GM12878 (cell line): ENCODE measurements around the gene WNK2. TPM values are rescaled to one million over a fixed set of nuclear protein-coding genes. Genes with fewer than 3 reads are reported as not detected.

Experiments used
- ATAC-seq: fragments of 200-7000 bp; cut with Tn5 transposase; 3 replicates; pipeline ENCODE4 v1.9.1; 2020; ENCODE audit warnings: mild to moderate bottlenecking, moderate library complexity
- BruUV-seq: library from RNA; stranded (reverse); fragments of 400-500 nt; replicated peaks from 2 replicates; lab custom pipeline; 2021; lab: Mats Ljungman, UMichigan
- CTCF ChIA-PET: fragments of 300-600 bp; sonication (Branson Sonifier 250); formaldehyde crosslinking; extraction: SDS; loops from one replicate; lab custom pipeline; 2021; ENCODE audit warnings: inconsistent platforms; lab: Yijun Ruan, JAX
- POLR2A ChIA-PET: fragments of 350-600 bp; formaldehyde crosslinking; extraction: SDS; loops from one replicate; lab custom pipeline; 2021; ENCODE audit warnings: inconsistent platforms; lab: Charles Lee
- RAD21 ChIA-PET: fragments of 300-600 bp; sonication (Branson Sonifier 250); formaldehyde crosslinking; loops from one replicate; lab custom pipeline; 2023; ENCODE audit warnings: antibody characterized with exemption; ENCODE audit not compliant: unreplicated experiment; lab: Charles Lee
- SMC1A ChIA-PET: fragments of 300-600 bp; sonication (Branson Sonifier 250); formaldehyde crosslinking; loops from one replicate; lab custom pipeline; 2023; ENCODE audit not compliant: unreplicated experiment, uncharacterized antibody; lab: Charles Lee
- DNase-seq: peaks from one replicate; pipeline ENCODE4 v3.0.0-alpha.2; 2011; ENCODE audit warnings: low read depth, low spot score
- FAIRE-seq: peaks from 3 replicates; lab custom pipeline; 2011; peaks lifted over from hg19 to GRCh38; lab: Jason Lieb, UNC
- H2AFZ ChIP-seq: 2 replicates; pipeline ENCODE4 v1.6.0; 2011; ENCODE audit warnings: low read depth, low read length, control low read depth; ENCODE audit not compliant: control insufficient read depth
- H3K27ac ChIP-seq: 2 replicates; pipeline ENCODE4 v1.5.1; 2011; ENCODE audit warnings: control low read depth; ENCODE audit not compliant: control insufficient read depth, insufficient read depth
- H3K27me3 ChIP-seq, 2 experiments: replicated peaks in 1 of 2; 2 replicates each; pipeline versions ENCODE4 v1.6.0 to v1.6.1; 2011; ENCODE audit warnings: low read length in 1 of 2; ENCODE audit not compliant: control insufficient read depth in 2 of 2, insufficient read depth in 2 of 2
- H3K36me3 ChIP-seq, 2 experiments: 2 replicates each; pipeline ENCODE4 v1.5.1; 2011; ENCODE audit warnings: low read length in 1 of 2; ENCODE audit not compliant: control insufficient read depth in 2 of 2, insufficient read depth in 2 of 2
- H3K4me1 ChIP-seq: 2 replicates; pipeline ENCODE4 v1.6.1; 2011; ENCODE audit warnings: mild to moderate bottlenecking, low read length, moderate library complexity, mixed read lengths; ENCODE audit not compliant: control insufficient read depth, insufficient read depth
- H3K4me2 ChIP-seq: 2 replicates; pipeline ENCODE4 v1.6.0; 2011; ENCODE audit warnings: control low read depth; ENCODE audit not compliant: control insufficient read depth, insufficient read depth
- H3K4me3 ChIP-seq: fragments of 200-600 bp; sonication (generic); 2 replicates; pipeline ENCODE4 v1.5.1; 2016
- H3K79me2 ChIP-seq: 2 replicates; pipeline ENCODE4 v1.6.0; 2011; ENCODE audit warnings: low read length; ENCODE audit not compliant: control insufficient read depth, insufficient read depth
- H3K9ac ChIP-seq: 2 replicates; pipeline ENCODE4 v1.8.0; 2011; ENCODE audit warnings: low read length, control low read depth, mixed read lengths; ENCODE audit not compliant: control insufficient read depth, insufficient read depth
- H3K9me3 ChIP-seq: replicated peaks from 3 replicates; pipeline ENCODE4 v1.5.1; 2011; ENCODE audit warnings: mild to moderate bottlenecking, low read length; ENCODE audit not compliant: control insufficient read depth, insufficient read depth
- H4K20me1 ChIP-seq: 2 replicates; pipeline ENCODE4 v1.6.0; 2011; ENCODE audit not compliant: control insufficient read depth, insufficient read depth
- ATF3 ChIP-seq: IDR thresholded peaks from 2 replicates; pipeline ENCODE4 v1.6.1; 2011; ENCODE audit warnings: low read depth, mild to moderate bottlenecking, low read length, moderate library complexity, borderline replicate concordance; ENCODE audit errors: extremely low read depth
- DPF2 ChIP-seq: fragments of 450-650 bp; IDR thresholded peaks from 2 replicates; pipeline ENCODE4 v1.6.1; 2017; ENCODE audit warnings: mild to moderate bottlenecking
- E2F4 ChIP-seq: IDR thresholded peaks from 2 replicates; pipeline ENCODE4 v1.6.1; 2012; ENCODE audit warnings: low read depth, low read length, improper control_type of control experiment
- E2F8 ChIP-seq: fragments of 450-650 bp; IDR thresholded peaks from 2 replicates; pipeline ENCODE4 v1.6.1; 2018; ENCODE audit warnings: mild to moderate bottlenecking, low read depth, moderate library complexity; ENCODE audit not compliant: partially characterized antibody
- FOS ChIP-seq: IDR thresholded peaks from 3 replicates; pipeline ENCODE4 v1.6.1; 2011; ENCODE audit warnings: borderline replicate concordance; ENCODE audit not compliant: insufficient read length; ENCODE audit errors: extremely low read depth
- HDAC6 ChIP-seq: fragments of 200-600 bp; sonication (generic); IDR thresholded peaks from one replicate; pipeline ENCODE4 v1.8.0; 2017; ENCODE audit warnings: antibody characterized with exemption; ENCODE audit not compliant: unreplicated experiment
- KDM1A ChIP-seq: fragments of 200-600 bp; sonication (generic); IDR thresholded peaks from 2 replicates; pipeline ENCODE4 v1.6.1; 2016; ENCODE audit warnings: borderline replicate concordance
- MAX ChIP-seq: IDR thresholded peaks from 2 replicates; pipeline ENCODE4 v1.6.1; 2012; ENCODE audit warnings: low read depth, low read length, improper control_type of control experiment
- PAX8 ChIP-seq: fragments of 450-650 bp; IDR thresholded peaks from 2 replicates; pipeline ENCODE4 v1.6.1; 2017; ENCODE audit warnings: mild to moderate bottlenecking, moderate library complexity
- PKNOX1 ChIP-seq: fragments of 450-650 bp; IDR thresholded peaks from 2 replicates; pipeline ENCODE4 v1.6.1; 2016; ENCODE audit warnings: mild to moderate bottlenecking
- SMARCA5 ChIP-seq: fragments of 450-650 bp; IDR thresholded peaks from 2 replicates; pipeline ENCODE4 v1.6.1; 2017; ENCODE audit warnings: mild to moderate bottlenecking
- SRF ChIP-seq, 2 experiments: IDR thresholded peaks; 2 replicates each; pipeline ENCODE4 v1.6.1; 2011; ENCODE audit warnings: low read depth in 2 of 2, low read length in 2 of 2, mild to moderate bottlenecking in 1 of 2, moderate library complexity in 1 of 2
- STAT3 ChIP-seq: IDR thresholded peaks from 2 replicates; pipeline ENCODE4 v1.6.1; 2011; ENCODE audit warnings: low read depth, low read length, improper control_type of control experiment
- USF2 ChIP-seq: IDR thresholded peaks from 2 replicates; pipeline ENCODE4 v1.6.1; 2011; ENCODE audit warnings: low read depth, low read length, improper control_type of control experiment, borderline replicate concordance
- ZBED1 ChIP-seq: IDR thresholded peaks from 2 replicates; pipeline ENCODE4 v1.6.1; 2016; ENCODE audit warnings: borderline replicate concordance
- WGBS: methylation state at CpG from one replicate; pipeline ENCODE4 v1.1.6; 2016; ENCODE audit warnings: low lambda C conversion rate; ENCODE audit not compliant: insufficient replicate concordance, insufficient coverage; ENCODE audit errors: missing lambda C conversion rate; 5-methylcytosine and 5-hydroxymethylcytosine counted together
- in situ Hi-C: fragments of 300-500 bp; cut with MboI; formaldehyde crosslinking; loops from 9 replicates; pipeline ENCODE4 v1.14.3; 2018; ENCODE audit warnings: mixed read lengths
- intact Hi-C: fragments of 100-400 bp; cut with micrococcal nuclease; formaldehyde crosslinking; loops from one replicate; pipeline ENCODE4 v1.14.2; 2022; ENCODE audit not compliant: unreplicated experiment
- polyA plus RNA-seq, 11 experiments: library from polyadenylated mRNA; depleted of rRNA in 4 of 11; unstranded in 6 of 11; stranded (reverse) in 5 of 11; fragments of >200 nt; fragmentation: Nextera tagmentation in 4 of 11; fragmentation: Illumina TruSeq in 1 of 11; extraction: Ambion mirVana in 4 of 11; extraction: Trizol in 1 of 11; gene quantifications; 1 replicate in 1 of 11; 2 replicates in 10 of 11; pipeline versions ENCODE4 v1.2.1 to v1.2.3, GENCODE V29; 2011 to 2016; ENCODE audit warnings: inconsistent platforms in 2 of 11, missing spikeins in 2 of 11, low read depth in 1 of 11
- total RNA-seq, 4 experiments: library from RNA; depleted of rRNA in 3 of 4; stranded (reverse); fragments of >200 nt in 3 of 4; fragmentation: Illumina TruSeq in 1 of 4; extraction: Trizol in 1 of 4; gene quantifications; 2 replicates each; pipeline versions ENCODE4 v1.2.1 to v1.2.3, GENCODE V29; 2013 to 2021

The WNK2 gene
- total and polyA plus RNA-seq, 10 of the 15 experiments (the other 5 are each of a cell fraction or from before 2014, with no cell fraction given): 0.15 TPM; not detected in 9

- no peak for TF ChIP-seq MAX
- TF ChIP-seq SRF (IDR thresholded peaks at IDR 0.05; ENCODE audit: low read depth in 2 of 2, low read length in 2 of 2): no peak
- TF ChIP-seq PAX8: no peak
- no peak for TF ChIP-seq E2F4
- TF ChIP-seq HDAC6: no peak
- TF ChIP-seq E2F8: no peak
Observed at GRCh38 chr9:93161786-93162562, 22.0 kb upstream of the WNK2 start (continued).

GRCh38 chr9:93164085-93164484, 19.9 kb upstream of the WNK2 start:
- Histone ChIP-seq H3K9me3 (no peaks in the 10 kb centered on the region), H2AFZ (no peak overlapping the region), H4K20me1 (no peaks in the 10 kb centered on the region), H3K79me2 (no peaks in the 10 kb centered on the region), H3K4me3 (no peak overlapping the region), H3K4me2 (no peak overlapping the region)
- SMC1A ChIA-PET: no interaction called here
- ATAC-seq: no peak
- POLR2A ChIA-PET: no interaction called here
- no TSS peak for BruUV-seq
- intact Hi-C loops: no loop called here
- TF ChIP-seq PKNOX1 (no peak), HDAC6 (no peak), ZBED1 (no peak), USF2 (no peak), ATF3 (no peak), DPF2 (no peak), KDM1A (no peak), SMARCA5 (no peak), STAT3 (no peak), FOS (no peak)
- TF ChIP-seq, all 136 proteins: peak for 0
- Histone ChIP-seq H3K27ac (no peak overlapping the region), H3K9ac (no peak overlapping the region), H3K36me3 (no peaks in the 10 kb centered on the region), H3K4me1 (no peaks in the 10 kb centered on the region), H3K27me3 (no peaks in the 10 kb centered on the region; a peak in 1 of 4 replicates)
- 70% methylated on average over 13 of the region's 13 CpGs for WGBS
- in situ Hi-C loops: loop anchor here (5.0 to 10.0 kb wide), 2 partner anchors 138 to 801 kb away; no protein-coding TSS in a partner anchor
- CTCF ChIA-PET: interaction anchor here (1.6 kb wide), 1 partner anchor 138 kb away, joined by 3 read pairs; no protein-coding TSS in a partner anchor
- RAD21 ChIA-PET: no interaction called here
- FAIRE-seq (no peak), DNase-seq (no peak)
